Parathyroid adenoma (tissue), 2 donors: ENCODE results near the gene TYSND1.

Source experiments
- H2AFZ ChIP-seq: fragments of 300-600 bp; sonication (generic); one replicate; pipeline ENCODE4 v1.7.0; 2017; ENCODE audit warnings: antibody characterized with exemption, mild to moderate bottlenecking
- H3K27ac ChIP-seq: fragments of 300-600 bp; sonication (generic); one replicate; pipeline ENCODE4 v1.7.0; 2017
- H3K27me3 ChIP-seq: fragments of 300-600 bp; sonication (generic); one replicate; pipeline ENCODE4 v1.7.0; 2017; ENCODE audit warnings: low read length; ENCODE audit not compliant: control insufficient read depth, insufficient read depth
- H3K36me3 ChIP-seq: fragments of 300-600 bp; sonication (generic); one replicate; pipeline ENCODE4 v1.7.0; 2017; ENCODE audit warnings: low read length; ENCODE audit not compliant: control insufficient read depth, insufficient read depth
- H3K4me1 ChIP-seq: fragments of 300-600 bp; sonication (generic); one replicate; pipeline ENCODE4 v1.7.0; 2017; ENCODE audit warnings: control low read depth
- H3K4me2 ChIP-seq: fragments of 300-600 bp; sonication (generic); one replicate; pipeline ENCODE4 v1.7.0; 2017; ENCODE audit warnings: low read length
- H3K4me3 ChIP-seq: fragments of 300-600 bp; sonication (generic); one replicate; pipeline ENCODE4 v1.7.0; 2017; ENCODE audit warnings: low read depth, low read length
- H3K79me2 ChIP-seq: fragments of 300-600 bp; sonication (generic); one replicate; pipeline ENCODE4 v1.7.0; 2017; ENCODE audit warnings: control low read depth
- H3K9ac ChIP-seq: fragments of 300-600 bp; sonication (generic); one replicate; pipeline ENCODE4 v1.7.0; 2017; ENCODE audit warnings: mild to moderate bottlenecking
- H3K9me3 ChIP-seq: fragments of 300-600 bp; sonication (generic); one replicate; pipeline ENCODE4 v1.7.0; 2017; ENCODE audit warnings: low read length; ENCODE audit not compliant: control insufficient read depth
- CTCF ChIP-seq: fragments of 300-600 bp; sonication (generic); IDR thresholded peaks from one replicate; pipeline ENCODE4 v1.7.0; 2017; ENCODE audit warnings: antibody characterized with exemption, mild to moderate bottlenecking
- donor health status: primary hyperparathyroidism.

The TYSND1 gene

DNA sequence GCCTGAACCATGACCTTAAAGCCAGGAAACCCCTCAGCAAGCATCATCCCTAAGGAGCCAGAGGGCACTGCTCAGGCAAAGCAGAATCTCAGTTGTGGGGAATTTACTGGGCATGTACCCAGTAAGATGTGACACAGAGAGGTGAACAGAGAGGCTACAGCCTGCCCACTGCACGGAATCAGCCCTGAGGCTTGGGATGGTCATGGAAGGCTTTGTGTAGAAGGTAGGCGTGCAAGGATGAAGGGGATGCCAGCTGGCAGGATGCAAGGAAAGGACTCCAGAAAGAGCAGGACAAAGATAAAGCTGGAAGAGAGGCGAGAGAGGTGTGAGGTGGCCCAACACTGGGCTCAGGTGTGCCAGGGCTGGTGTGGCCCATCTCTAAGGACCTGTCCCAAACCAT is 11.5 kb downstream of the TYSND1 start:
- H3K27ac ChIP-seq: no peak overlapping the region
- no peaks in the 10 kb centered on the region for H3K27me3 ChIP-seq
- no peak overlapping the region for H3K4me3 ChIP-seq
- no peak for TF ChIP-seq CTCF
- peaks cover 3% of the 10 kb centered on the region for H3K79me2 ChIP-seq
- no peaks in the 10 kb centered on the region for H3K9me3 ChIP-seq
- no peaks in the 10 kb centered on the region for H3K36me3 ChIP-seq
- H3K4me1 ChIP-seq: no peaks in the 10 kb centered on the region
- no peak overlapping the region for H3K4me2 ChIP-seq
- no peak overlapping the region for H3K9ac ChIP-seq
- H2AFZ ChIP-seq: no peak overlapping the region

DNA sequence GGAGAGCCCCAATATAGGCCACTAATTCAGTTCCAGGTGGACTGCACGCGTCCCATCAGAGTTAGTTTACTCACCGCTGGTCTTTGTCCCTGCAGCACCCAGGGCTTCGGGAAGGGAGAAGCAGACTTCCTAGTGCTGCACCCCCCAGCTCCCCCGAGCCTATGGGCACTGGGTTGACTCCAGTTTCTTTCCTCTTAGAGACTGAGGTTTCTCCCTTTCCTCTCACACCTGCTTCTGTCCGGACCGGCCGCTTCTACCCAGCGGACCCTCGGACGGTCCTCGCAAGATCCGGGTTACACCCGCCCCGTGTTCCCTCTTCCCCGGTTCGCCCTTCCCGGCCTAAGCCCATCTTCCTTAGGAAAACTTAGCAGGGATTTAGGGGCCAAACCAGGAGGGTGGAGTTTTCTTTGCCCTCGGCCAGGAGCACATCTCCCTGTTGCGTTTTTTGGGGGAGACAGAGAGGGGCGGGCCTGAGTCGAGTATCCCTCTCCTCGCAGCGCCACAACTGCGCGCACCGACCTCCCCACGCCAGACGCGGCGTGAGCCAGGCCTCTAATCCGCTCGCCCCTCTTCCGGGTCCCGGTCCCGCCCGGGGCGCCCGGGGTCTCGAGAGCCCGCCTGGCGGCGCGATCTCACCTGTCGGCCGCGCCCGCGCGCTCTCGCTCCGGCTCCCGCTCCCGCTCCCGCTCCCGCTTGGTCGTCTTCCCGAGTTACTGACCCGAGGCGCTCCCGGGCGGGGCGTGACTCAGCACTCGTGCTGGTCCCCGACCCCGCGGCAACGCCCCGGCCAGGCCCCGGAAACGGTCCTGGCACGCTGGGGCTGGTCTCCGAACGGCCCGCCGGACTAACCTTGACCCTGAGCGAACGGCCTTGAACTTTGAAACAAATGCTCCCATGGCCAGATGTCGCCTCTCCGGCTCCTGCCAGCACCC is 14.1 kb downstream of the TYSND1 start, which contains the start of gene AIFM2:
TSS of gene AIFM2 (minus strand) at position 728 of the 932 bp plus-strand sequence. CDS start 8,741 bp downstream, outside the sequence.
- Histone ChIP-seq H3K9me3 (no peaks in the 10 kb centered on the region), H3K79me2 (no peaks in the 10 kb centered on the region), H3K9ac (no peak within 1 kb of the TSS), H3K4me2 (peak within 1 kb of the TSS; percentile 77), H3K4me1 (no peaks in the 10 kb centered on the region), H3K4me3 (peak within 1 kb of the TSS; percentile 55), H2AFZ (peak within 1 kb of the TSS; percentile 93), H3K27ac (peak within 1 kb of the TSS; percentile 2), H3K27me3 (no peaks in the 10 kb centered on the region), H3K36me3 (no peaks in the 10 kb centered on the region)
- no peak for TF ChIP-seq CTCF

DNA sequence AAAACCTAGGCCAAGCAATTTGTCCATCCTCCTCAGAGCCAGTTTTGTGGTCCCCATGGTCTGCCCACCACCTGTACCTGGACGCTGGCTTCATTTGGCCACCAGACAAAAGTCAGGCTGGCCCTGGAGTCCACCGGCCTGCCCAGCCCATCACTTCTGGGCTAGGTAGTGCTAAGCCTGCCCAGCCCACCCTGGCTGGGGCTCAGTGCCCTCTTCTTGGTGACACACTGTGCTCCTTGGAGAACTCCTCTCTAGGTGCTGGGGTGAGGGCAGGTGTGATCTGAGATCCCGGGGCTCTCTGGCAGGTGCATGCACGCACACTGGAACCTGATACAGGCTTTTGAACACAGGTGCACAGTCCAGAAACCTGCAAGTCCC is 15.0 kb downstream of the TYSND1 start:
- H3K27ac ChIP-seq: no peak overlapping the region
- H3K4me1 ChIP-seq: no peaks in the 10 kb centered on the region
- H3K4me2 ChIP-seq: no peak overlapping the region
- no peak overlapping the region for H3K4me3 ChIP-seq
- no peaks in the 10 kb centered on the region for H3K9me3 ChIP-seq
- no peaks in the 10 kb centered on the region for H3K27me3 ChIP-seq
- H3K36me3 ChIP-seq: no peaks in the 10 kb centered on the region
- H2AFZ ChIP-seq: no peak overlapping the region
- no peak for TF ChIP-seq CTCF
- H3K79me2 ChIP-seq: no peaks in the 10 kb centered on the region
- no peak overlapping the region for H3K9ac ChIP-seq

- Histone ChIP-seq H3K9me3 (no peaks in the 10 kb centered on the region), H3K4me1 (no peaks in the 10 kb centered on the region), H2AFZ (no peak overlapping the region), H3K27ac (no peak overlapping the region), H3K79me2 (no peaks in the 10 kb centered on the region), H3K9ac (no peak overlapping the region), H3K4me2 (no peak overlapping the region), H3K36me3 (no peaks in the 10 kb centered on the region), H3K27me3 (no peaks in the 10 kb centered on the region), H3K4me3 (no peak overlapping the region)
- TF ChIP-seq CTCF: no peak
These were observed 15.5 kb downstream of the TYSND1 start for GRCh38 chr10:70130878-70131559.
